ENCODE measurements around the gene TP53I13. TPM values are rescaled to one million over a fixed set of nuclear protein-coding genes. Genes with fewer than 3 reads are reported as not detected.

The TP53I13 gene
- total and polyA plus RNA-seq, 2 of the 13 experiments (the other 11 are each of a cell fraction or from before 2014, with no cell fraction given), result 16.9 to 25.7 TPM

DNA sequence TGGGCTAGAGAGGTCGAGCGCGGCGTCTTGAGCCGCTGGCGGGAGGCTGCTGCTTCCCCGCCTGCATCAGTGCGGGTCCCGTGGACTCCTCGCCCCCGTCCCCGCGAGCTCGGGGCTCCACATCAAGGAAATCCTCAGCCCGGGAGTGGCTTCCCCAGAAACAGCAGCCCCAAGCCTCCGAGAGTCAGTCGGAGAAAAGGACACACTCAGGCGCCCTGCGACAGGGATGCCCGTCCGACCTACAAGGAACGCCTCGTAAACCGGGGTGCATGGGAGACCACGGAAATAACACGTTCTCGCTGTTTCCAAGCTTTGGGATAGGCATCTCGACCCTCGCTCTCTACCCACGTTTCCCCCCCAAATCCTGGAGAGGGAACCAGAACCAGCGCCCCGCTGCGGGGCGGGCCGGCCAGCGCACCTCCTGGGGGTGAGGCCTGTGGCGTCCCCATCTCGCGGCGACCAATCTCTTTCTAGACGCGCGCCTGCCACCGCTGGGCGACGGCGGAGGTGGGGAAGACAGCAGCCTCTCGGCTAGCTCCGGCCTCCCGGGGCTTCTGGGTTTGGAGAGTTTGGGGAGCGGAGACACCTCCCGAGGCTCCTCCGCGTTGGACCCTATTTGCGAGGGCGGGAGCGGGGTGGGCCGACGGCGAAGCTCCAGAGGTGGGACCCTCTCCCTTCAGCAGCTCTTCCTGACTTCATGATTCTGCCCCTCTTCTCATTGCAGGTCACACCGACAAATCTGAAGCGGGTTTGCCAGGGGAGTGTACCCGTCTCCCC, 759 bp upstream of the TP53I13 start (continued):
- TF ChIP-seq, protein P1, sequence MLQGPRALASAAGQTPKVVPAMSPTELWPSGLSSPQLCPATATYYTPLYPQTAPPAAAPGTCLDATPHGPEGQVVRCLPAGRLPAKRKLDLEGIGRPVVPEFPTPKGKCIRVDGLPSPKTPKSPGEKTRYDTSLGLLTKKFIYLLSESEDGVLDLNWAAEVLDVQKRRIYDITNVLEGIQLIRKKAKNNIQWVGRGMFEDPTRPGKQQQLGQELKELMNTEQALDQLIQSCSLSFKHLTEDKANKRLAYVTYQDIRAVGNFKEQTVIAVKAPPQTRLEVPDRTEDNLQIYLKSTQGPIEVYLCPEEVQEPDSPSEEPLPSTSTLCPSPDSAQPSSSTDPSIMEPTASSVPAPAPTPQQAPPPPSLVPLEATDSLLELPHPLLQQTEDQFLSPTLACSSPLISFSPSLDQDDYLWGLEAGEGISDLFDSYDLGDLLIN (CRISPR knock-in tag; IDR thresholded peaks at IDR 0.05; ENCODE audit: borderline replicate concordance), result no peak
- no peak for TF ChIP-seq ZNF761 (CRISPR knock-in tag; conservative IDR thresholded peaks at IDR 0.05)
- 0 out of 2 replicates have a peak, but pooled peaks have one; percentile 3 for TF ChIP-seq MXD4 (CRISPR knock-in tag; IDR thresholded peaks at IDR 0.05)
- no peak for TF ChIP-seq ZNF672 (CRISPR knock-in tag; IDR thresholded peaks at IDR 0.05)
- TF ChIP-seq, protein P2, sequence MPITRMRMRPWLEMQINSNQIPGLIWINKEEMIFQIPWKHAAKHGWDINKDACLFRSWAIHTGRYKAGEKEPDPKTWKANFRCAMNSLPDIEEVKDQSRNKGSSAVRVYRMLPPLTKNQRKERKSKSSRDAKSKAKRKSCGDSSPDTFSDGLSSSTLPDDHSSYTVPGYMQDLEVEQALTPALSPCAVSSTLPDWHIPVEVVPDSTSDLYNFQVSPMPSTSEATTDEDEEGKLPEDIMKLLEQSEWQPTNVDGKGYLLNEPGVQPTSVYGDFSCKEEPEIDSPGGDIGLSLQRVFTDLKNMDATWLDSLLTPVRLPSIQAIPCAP (CRISPR knock-in tag; IDR thresholded peaks at IDR 0.05; ENCODE audit: low read depth), result no peak
- no peak for TF ChIP-seq ZFP36L2 (CRISPR knock-in tag; IDR thresholded peaks at IDR 0.05)
- 0 out of 2 replicates have a peak, but pooled peaks have one; percentile 70 for TF ChIP-seq ZNF780A (CRISPR knock-in tag; IDR thresholded peaks at IDR 0.05)
- TF ChIP-seq, protein P3, sequence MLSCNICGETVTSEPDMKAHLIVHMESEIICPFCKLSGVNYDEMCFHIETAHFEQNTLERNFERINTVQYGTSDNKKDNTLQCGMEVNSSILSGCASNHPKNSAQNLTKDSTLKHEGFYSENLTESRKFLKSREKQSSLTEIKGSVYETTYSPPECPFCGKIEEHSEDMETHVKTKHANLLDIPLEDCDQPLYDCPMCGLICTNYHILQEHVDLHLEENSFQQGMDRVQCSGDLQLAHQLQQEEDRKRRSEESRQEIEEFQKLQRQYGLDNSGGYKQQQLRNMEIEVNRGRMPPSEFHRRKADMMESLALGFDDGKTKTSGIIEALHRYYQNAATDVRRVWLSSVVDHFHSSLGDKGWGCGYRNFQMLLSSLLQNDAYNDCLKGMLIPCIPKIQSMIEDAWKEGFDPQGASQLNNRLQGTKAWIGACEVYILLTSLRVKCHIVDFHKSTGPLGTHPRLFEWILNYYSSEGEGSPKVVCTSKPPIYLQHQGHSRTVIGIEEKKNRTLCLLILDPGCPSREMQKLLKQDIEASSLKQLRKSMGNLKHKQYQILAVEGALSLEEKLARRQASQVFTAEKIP (CRISPR knock-in tag; IDR thresholded peaks at IDR 0.05; ENCODE audit: borderline replicate concordance), result no peak
- TF ChIP-seq ZFY (CRISPR knock-in tag; IDR thresholded peaks at IDR 0.05), result peak; percentile 45; the same call in 1 of the 2 replicates
- no peak for TF ChIP-seq CBX1 (IDR thresholded peaks at IDR 0.05; ENCODE audit: low read depth)
- TF ChIP-seq, protein P4, sequence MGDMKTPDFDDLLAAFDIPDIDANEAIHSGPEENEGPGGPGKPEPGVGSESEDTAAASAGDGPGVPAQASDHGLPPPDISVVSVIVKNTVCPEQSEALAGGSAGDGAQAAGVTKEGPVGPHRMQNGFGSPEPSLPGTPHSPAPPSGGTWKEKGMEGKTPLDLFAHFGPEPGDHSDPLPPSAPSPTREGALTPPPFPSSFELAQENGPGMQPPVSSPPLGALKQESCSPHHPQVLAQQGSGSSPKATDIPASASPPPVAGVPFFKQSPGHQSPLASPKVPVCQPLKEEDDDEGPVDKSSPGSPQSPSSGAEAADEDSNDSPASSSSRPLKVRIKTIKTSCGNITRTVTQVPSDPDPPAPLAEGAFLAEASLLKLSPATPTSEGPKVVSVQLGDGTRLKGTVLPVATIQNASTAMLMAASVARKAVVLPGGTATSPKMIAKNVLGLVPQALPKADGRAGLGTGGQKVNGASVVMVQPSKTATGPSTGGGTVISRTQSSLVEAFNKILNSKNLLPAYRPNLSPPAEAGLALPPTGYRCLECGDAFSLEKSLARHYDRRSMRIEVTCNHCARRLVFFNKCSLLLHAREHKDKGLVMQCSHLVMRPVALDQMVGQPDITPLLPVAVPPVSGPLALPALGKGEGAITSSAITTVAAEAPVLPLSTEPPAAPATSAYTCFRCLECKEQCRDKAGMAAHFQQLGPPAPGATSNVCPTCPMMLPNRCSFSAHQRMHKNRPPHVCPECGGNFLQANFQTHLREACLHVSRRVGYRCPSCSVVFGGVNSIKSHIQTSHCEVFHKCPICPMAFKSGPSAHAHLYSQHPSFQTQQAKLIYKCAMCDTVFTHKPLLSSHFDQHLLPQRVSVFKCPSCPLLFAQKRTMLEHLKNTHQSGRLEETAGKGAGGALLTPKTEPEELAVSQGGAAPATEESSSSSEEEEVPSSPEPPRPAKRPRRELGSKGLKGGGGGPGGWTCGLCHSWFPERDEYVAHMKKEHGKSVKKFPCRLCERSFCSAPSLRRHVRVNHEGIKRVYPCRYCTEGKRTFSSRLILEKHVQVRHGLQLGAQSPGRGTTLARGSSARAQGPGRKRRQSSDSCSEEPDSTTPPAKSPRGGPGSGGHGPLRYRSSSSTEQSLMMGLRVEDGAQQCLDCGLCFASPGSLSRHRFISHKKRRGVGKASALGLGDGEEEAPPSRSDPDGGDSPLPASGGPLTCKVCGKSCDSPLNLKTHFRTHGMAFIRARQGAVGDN (CRISPR knock-in tag; IDR thresholded peaks at IDR 0.05), result peak; percentile 61
- no peak for TF ChIP-seq ZNF530 (CRISPR knock-in tag; IDR thresholded peaks at IDR 0.05; ENCODE audit: low read depth)
- TF ChIP-seq CHD2 (IDR thresholded peaks at IDR 0.05; ENCODE audit: low read depth, low read length), result no peak
- 0 out of 2 replicates have a peak, but pooled peaks have one; percentile 10 for TF ChIP-seq NKX3-1 (CRISPR knock-in tag; IDR thresholded peaks at IDR 0.05)
- TF ChIP-seq, protein P5, sequence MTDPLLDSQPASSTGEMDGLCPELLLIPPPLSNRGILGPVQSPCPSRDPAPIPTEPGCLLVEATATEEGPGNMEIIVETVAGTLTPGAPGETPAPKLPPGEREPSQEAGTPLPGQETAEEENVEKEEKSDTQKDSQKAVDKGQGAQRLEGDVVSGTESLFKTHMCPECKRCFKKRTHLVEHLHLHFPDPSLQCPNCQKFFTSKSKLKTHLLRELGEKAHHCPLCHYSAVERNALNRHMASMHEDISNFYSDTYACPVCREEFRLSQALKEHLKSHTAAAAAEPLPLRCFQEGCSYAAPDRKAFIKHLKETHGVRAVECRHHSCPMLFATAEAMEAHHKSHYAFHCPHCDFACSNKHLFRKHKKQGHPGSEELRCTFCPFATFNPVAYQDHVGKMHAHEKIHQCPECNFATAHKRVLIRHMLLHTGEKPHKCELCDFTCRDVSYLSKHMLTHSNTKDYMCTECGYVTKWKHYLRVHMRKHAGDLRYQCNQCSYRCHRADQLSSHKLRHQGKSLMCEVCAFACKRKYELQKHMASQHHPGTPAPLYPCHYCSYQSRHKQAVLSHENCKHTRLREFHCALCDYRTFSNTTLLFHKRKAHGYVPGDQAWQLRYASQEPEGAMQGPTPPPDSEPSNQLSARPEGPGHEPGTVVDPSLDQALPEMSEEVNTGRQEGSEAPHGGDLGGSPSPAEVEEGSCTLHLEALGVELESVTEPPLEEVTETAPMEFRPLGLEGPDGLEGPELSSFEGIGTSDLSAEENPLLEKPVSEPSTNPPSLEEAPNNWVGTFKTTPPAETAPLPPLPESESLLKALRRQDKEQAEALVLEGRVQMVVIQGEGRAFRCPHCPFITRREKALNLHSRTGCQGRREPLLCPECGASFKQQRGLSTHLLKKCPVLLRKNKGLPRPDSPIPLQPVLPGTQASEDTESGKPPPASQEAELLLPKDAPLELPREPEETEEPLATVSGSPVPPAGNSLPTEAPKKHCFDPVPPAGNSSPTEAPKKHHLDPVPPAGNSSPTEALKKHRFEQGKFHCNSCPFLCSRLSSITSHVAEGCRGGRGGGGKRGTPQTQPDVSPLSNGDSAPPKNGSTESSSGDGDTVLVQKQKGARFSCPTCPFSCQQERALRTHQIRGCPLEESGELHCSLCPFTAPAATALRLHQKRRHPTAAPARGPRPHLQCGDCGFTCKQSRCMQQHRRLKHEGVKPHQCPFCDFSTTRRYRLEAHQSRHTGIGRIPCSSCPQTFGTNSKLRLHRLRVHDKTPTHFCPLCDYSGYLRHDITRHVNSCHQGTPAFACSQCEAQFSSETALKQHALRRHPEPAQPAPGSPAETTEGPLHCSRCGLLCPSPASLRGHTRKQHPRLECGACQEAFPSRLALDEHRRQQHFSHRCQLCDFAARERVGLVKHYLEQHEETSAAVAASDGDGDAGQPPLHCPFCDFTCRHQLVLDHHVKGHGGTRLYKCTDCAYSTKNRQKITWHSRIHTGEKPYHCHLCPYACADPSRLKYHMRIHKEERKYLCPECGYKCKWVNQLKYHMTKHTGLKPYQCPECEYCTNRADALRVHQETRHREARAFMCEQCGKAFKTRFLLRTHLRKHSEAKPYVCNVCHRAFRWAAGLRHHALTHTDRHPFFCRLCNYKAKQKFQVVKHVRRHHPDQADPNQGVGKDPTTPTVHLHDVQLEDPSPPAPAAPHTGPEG (CRISPR knock-in tag; IDR thresholded peaks at IDR 0.05), result peak; percentile 53; the same call in 1 of the 2 replicates

All from HepG2 (cell line).